Mesodermal cell (in vitro differentiated cells): ENCODE results near the gene LRRC27.
A peak's percentile ranks its signal among the peaks of the same experiment; 100 is the strongest.

ENCODE experiments used
- H3K27ac ChIP-seq: 2 replicates; pipeline ENCODE4 v1.7.0; 2013; ENCODE audit warnings: mild to moderate bottlenecking, low read depth, low read length, moderate library complexity; ENCODE audit not compliant: severe bottlenecking
- H3K36me3 ChIP-seq: 2 replicates; pipeline ENCODE4 v1.7.1; 2013; ENCODE audit warnings: mild to moderate bottlenecking, low read length, moderate library complexity; ENCODE audit not compliant: control insufficient read depth, insufficient read depth
- H3K4me1 ChIP-seq: one replicate; pipeline ENCODE4 v1.7.1; 2013; ENCODE audit warnings: mild to moderate bottlenecking, low read length; ENCODE audit not compliant: insufficient read depth, control insufficient read depth, poor library complexity, severe bottlenecking
- H3K4me3 ChIP-seq: 2 replicates; pipeline ENCODE4 v1.7.0; 2013; ENCODE audit warnings: low read length, control low read depth, mild to moderate bottlenecking; ENCODE audit not compliant: insufficient read depth, poor library complexity, severe bottlenecking; ENCODE audit errors: extremely low read depth
- H3K9me3 ChIP-seq: 2 replicates; pipeline ENCODE4 v1.7.1; 2013; ENCODE audit warnings: mild to moderate bottlenecking, low read length, moderate library complexity; ENCODE audit not compliant: control insufficient read depth
- WGBS, 2 experiments: methylation state at CpG; one replicate each; pipeline ENCODE4 v1.1.5; 2013; ENCODE audit warnings: missing lambda C conversion rate in 2 of 2; ENCODE audit not compliant: insufficient coverage in 2 of 2; 5-methylcytosine and 5-hydroxymethylcytosine counted together

The LRRC27 gene

DNA sequence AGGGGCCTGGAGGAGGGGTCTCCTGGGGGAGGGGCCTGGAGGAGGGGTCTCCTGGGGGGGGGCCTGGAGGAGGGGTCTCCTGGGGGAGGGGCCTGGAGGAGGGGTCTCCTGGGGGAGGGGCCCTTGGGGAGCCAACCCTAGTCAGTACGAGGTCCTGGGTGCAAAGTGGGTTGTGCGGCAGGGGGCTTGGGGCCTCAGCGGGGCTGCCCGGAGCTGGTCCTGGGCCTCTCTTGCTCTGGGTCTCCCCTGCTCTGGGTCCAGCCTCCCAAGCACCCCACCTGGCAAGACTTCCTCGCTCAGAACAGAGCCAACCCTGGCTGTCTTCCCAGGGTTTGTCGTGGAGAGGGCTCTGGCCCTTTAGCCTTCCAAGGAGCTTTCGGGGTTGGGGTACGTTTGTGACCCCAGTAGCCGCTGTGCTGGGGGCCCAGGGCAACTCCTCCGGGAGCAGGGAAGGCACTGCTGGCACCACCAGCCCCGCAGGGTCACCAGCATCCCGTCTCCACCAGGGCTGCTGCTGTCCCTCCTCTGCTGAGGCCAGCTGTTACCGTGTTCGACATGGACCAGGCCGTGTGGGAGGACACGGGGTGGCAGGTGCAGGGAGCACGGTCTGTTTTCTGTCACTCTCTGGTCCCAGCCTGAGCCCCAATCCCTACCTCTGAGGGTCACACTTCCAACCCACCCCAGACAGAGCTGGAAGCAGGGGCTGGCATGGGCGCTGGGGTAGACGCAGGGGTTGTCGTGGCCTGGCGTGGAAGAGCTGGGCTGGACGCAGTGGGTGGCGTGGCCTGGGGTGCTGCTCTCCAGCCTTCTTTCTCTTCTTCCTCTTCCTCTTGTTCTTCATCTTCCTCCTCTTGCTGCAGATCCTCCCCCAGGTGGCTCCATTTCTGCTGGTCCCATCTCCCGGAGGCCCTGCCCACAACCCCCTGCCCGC is 87.8 kb downstream of the LRRC27 start:
- Histone ChIP-seq H3K4me3 (no peak overlapping the region), H3K9me3 (no peaks in the 10 kb centered on the region), H3K4me1 (peaks cover 34% of the 10 kb centered on the region), H3K36me3 (peaks cover 4% of the 10 kb centered on the region), H3K27ac (no peak overlapping the region)
- 89 to 91% methylated on average over 23 to 24 of the region's 25 CpGs for WGBS, 2 experiments

DNA sequence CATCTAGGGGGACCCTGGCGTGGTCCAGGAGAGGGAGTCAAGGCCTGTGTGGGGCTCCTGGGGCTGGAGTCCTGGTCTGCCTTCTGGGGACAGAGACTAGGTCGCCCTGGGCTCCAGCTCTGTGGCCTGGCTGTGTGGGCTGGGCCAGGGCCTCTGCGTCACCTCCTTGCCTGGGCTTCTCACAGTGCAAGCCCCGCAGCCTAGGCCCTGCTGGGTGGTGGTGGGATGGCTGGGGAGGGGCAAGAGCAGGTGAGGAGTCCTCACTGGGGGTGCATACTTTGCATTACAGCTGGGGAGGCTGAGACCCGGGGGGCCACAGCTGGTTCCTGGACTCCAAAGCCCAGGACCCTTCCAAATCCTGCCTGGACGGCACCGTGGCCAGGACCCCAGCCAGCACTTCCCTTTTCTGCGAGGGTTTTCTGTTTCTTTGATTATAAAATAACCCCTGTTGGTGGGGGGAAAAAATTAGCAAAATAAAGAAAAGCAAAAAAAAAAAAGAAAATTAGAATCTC is 88.5 kb downstream of the LRRC27 start:
- Histone ChIP-seq H3K27ac (no peak overlapping the region), H3K36me3 (peaks cover 4% of the 10 kb centered on the region), H3K4me3 (no peak overlapping the region), H3K4me1 (peaks cover 30% of the 10 kb centered on the region), H3K9me3 (no peaks in the 10 kb centered on the region)
- 63 to 80% methylated on average over 1 to 4 of the region's 8 CpGs for WGBS, 2 experiments

DNA sequence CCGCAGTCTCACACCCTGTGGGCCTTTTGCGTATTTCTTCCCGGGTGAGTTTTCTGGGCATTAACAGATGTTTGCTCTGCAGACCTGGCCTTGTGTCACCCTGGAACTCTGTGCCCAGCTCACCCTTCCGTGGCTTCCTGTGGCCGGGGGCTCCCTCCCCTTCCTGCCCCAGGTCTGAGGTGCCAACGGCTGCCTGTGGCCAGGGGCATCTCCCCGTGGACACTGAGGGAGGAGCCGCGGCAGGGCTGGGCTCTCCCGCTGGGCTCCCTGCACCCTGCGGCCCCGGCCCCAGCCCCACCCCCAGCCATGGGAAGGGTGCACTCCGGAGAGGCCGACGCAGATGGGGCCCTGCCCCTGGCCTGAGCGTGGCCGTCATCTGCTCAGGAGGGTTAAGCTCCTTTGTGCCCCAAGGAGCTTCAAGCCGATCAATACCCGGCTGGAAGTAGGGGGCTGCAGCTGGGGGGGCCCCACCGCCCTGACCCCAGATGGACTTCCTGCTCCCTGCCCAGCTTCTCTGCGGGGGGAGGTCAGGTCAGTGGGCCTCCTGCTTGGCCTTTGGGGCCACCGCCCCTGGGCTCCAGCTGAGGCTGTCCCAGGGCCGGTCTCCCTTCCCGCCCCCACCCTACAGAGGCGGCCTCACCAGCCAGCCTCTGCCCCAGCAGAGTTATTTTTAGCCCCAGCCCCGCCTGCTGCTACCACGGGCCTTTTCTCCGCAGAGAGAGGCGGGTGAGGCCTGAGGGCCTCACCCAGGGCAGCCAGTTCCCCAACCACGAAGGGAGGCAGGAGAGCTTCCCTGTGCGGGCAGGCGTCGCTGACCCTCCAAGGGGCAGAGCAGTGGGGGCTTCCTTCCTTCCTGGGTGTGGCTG is 89.2 kb downstream of the LRRC27 start:
- no peak overlapping the region for H3K4me3 ChIP-seq
- no peaks in the 10 kb centered on the region for H3K9me3 ChIP-seq
- peaks cover 30% of the 10 kb centered on the region for H3K4me1 ChIP-seq
- WGBS, 2 experiments = 49 to 52% methylated on average over 17 to 19 of the region's 33 CpGs
- H3K27ac ChIP-seq = peak overlapping the region; percentile 69
- peaks cover 4% of the 10 kb centered on the region for H3K36me3 ChIP-seq

- Histone ChIP-seq H3K27ac (peak overlapping the region; percentile 69), H3K4me3 (no peak overlapping the region), H3K9me3 (no peaks in the 10 kb centered on the region), H3K4me1 (peaks cover 30% of the 10 kb centered on the region), H3K36me3 (peaks cover 4% of the 10 kb centered on the region)
- WGBS, 2 experiments = 88 to 95% methylated on average over 21 to 27 of the region's 30 CpGs
Observed at GRCh38 chr10:132421847-132422751, 90.1 kb downstream of the LRRC27 start.

DNA sequence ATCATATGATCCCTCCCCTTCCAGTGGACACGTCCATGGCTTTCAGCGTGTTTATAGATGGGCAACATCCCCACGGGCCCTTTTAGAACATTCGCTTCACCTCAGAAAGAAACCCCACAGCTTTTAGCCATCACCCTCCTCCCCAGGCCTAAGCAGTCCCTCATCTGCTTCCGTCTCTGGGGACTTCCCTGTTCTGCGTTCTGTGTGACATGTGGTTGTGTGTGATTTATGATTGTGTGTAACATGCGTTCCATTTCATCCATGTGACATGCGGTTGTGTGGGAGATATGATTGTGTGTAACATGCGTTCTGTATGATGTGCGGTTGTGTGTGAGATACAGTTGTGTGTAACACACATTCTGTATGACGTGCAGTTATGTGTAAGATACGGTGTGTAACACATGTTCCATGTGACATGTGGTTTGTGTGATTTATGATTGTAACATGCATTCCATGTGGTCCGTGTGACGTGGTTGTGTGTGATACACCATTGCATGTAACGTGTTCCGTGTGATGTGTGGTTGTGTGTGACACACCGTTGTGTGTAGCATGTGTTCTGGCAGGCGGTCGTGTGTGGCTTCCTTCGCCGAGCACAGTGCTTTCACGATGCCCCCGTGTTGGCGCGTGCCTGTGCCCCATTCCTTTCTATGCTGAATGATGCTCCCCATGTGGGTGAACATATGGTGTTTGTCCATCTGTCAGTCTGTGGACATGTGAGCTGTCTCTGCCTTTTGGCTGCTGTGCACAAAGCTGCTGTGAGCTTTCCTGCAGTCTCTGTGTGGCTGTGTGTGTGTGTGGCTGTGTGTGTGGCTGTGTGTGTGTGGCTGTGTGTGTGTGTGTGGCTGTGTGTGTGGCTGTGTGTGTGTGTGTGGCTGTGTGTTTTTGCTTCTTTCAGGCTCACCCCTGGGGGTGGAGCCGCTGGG is 91.2 kb downstream of the LRRC27 start:
- H3K4me3 ChIP-seq = no peak overlapping the region
- H3K27ac ChIP-seq = no peak overlapping the region
- H3K4me1 ChIP-seq = peaks cover 25% of the 10 kb centered on the region
- H3K36me3 ChIP-seq = no peaks in the 10 kb centered on the region
- WGBS, 2 experiments = 94 to 96% methylated on average over 24 of the region's 26 CpGs
- H3K9me3 ChIP-seq = no peaks in the 10 kb centered on the region

GRCh38 chr10:132423966-132424861 is 92.2 kb downstream of the LRRC27 start:
- WGBS, 2 experiments = 91 to 94% methylated on average over 19 to 20 of the region's 21 CpGs
- peak overlapping the region; percentile 5 for H3K27ac ChIP-seq

GRCh38 chr10:132425029-132425756 is 93.2 kb downstream of the LRRC27 start:
- H3K36me3 ChIP-seq = no peaks in the 10 kb centered on the region
- H3K9me3 ChIP-seq = no peaks in the 10 kb centered on the region
- peaks cover 15% of the 10 kb centered on the region for H3K4me1 ChIP-seq
- no peak overlapping the region for H3K4me3 ChIP-seq
- 98% methylated on average over 60 to 61 of the region's 61 CpGs for WGBS, 2 experiments
- no peak overlapping the region for H3K27ac ChIP-seq

More at GRCh38 chr10:132423966-132424861, 92.2 kb downstream of the LRRC27 start:
- peaks cover 15% of the 10 kb centered on the region for H3K4me1 ChIP-seq
- no peaks in the 10 kb centered on the region for H3K36me3 ChIP-seq
- no peaks in the 10 kb centered on the region for H3K9me3 ChIP-seq
- no peak overlapping the region for H3K4me3 ChIP-seq

DNA sequence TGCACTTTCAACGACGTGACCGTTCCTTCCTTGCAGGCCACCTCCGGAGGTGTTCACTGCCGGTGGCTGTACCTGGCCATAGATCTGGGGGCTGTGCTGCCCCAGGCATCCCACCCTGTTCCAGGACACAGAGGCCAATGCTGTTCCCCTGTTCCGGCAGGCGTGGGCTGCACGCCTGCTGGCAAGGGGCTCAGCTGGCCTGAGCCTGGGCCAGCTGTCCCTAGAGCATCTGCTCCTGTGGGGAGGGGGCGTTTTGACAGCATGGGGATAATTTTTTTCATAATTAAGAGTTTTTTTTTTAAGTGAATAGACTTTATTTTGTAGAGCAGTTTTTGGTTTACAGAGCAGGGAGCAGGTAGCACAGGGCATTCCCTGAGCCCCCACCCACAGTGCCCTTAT is 93.8 kb downstream of the LRRC27 start:
- WGBS, 2 experiments = 96 to 99% methylated on average over 4 to 8 of the region's 9 CpGs
- Histone ChIP-seq H3K9me3 (no peaks in the 10 kb centered on the region), H3K27ac (no peak overlapping the region), H3K4me1 (peaks cover 15% of the 10 kb centered on the region), H3K36me3 (no peaks in the 10 kb centered on the region), H3K4me3 (no peak overlapping the region)
